HG03442 (cell line): ENCODE results near the gene PSMD5.

Source experiments
- ATAC-seq: cut with Tn5 transposase; IDR thresholded peaks from one replicate; pipeline ENCODE4 v1.9.1; 2021; ENCODE audit warnings: mild to moderate bottlenecking, moderate library complexity; ENCODE audit not compliant: unreplicated experiment

PSMD5 gene

DNA sequence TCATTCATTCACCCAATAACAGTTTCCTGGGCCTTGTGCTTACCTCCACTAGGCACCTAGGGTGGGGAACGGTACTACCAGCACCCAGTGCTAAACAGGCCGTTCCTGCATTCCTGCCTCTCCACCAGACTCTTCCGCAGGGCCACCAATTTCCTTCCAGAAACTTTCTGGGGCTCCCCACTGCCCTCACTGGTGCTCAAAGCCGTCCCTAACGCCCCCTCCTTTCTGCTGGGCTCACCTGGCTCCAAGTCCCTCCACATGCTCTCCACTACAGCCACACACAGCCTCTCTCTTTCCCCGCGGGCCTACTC, 32.9 kb upstream of the PSMD5 start:
- no peak for ATAC-seq

DNA sequence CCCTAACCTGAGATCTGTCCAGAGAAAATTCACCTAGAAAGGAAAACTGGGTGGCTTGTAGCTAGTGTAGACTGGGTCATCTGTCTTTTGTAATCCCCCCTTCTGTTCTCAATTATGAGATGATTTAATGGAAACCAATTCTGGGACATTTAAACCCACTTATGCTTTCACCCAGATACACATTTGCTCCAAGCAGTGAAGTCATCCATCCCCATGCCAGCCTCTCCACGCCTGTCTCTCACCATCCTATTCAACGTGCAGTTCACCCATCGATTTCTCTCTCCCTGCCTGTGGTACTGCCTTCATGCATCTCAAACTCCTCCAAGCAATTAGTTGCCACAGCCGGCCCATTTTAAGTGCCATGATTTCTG, 32.5 kb upstream of the PSMD5 start:
- ATAC-seq: no peak

DNA sequence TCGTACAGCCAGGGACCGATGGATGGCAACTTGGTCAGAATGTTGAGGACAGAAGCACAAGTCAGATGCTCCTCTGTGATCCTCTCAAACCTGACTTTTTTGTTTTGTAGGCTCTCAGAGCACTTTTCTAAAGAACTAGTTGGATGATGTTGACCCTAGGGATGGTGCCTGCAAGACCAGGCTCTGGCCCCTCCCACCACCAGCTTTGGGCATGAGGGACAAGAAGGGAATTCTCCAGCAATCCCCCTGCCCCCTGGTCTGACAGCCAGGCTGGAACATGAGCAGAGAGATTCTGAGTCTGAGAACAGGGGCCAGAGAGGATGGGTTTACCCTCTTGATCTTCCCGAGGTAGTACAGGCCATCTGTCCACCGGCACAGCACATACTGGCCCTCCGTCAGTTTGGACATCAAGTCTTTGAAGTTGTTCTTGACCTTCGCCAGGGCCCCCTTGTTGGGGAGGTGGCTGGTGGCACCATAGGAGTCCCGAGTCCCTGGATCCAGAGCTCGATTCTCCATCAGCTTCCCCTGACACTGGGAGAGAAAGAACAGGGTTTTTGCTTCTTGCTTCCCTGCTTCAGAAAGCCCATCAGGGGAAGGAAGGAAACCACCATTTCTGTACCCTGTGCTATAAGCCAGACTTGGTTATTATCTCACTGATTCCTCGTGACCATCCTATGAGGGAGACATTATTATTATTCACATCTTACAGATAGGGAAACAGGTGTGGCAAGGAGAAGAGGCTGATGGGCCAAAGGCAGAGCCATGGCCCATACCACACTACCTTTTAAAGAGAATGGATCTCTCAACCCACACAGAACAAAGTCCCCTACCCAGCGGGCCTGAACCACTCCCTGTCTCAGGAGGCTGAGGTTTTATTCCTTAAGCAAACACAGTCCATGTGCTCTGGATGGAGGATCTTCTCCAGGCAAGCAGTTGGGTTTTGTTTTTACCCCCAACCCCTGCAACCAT, 31.8 kb upstream of the PSMD5 start:
- ATAC-seq: no peak

DNA sequence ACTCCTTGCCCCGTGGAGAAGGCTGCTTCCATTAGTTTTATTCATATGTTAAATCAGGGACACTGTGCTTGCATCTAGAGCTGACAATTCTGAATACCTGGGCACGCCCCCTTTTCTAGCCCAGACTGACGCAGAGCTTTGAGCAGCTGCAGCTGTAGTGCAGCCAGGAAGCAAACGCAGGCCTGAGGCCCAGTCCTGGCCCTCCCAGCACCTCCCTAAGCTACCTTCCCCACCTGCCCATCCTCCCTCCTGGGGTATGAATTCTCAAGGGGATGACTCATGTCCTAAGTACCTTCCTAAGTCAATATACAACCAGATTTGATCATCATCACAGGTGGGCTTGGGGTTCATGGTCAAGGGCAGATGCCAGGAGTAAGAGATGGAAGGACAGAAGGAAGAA, 30.8 kb upstream of the PSMD5 start:
- no peak for ATAC-seq

DNA sequence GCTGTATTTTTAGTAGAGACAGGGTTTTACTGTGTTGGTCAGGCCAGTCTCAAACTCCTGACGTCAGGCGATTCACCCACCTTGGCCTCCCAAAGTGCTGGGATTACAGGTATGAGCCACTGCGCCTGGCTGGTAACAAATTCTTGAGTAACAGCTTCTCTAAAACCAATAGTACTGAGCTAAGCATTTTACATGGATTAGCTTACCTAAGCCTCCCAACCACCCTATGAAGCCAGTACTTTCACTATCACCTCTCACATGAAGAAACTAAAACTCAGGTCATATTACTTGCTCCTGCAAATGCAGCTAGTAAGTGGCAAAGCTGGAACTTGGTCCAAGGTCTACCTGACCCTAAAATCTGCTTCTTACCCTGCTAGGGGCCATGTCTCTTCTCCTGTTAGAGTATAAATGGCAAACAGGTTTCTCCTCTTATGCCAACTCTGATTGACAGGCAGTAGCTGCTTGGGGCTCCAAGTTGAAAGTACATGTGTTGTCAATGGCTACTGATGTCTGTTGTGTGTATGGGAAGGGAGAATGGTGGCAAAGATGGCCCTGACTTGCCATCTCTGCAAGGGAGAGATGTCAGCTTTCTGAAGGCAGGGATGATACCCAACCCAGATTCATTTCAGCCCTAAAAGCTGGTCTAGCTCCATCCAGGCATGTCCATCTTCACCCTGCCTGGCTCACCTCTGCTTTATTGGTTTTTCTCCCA, 30.2 kb upstream of the PSMD5 start:
- ATAC-seq: no peak

DNA sequence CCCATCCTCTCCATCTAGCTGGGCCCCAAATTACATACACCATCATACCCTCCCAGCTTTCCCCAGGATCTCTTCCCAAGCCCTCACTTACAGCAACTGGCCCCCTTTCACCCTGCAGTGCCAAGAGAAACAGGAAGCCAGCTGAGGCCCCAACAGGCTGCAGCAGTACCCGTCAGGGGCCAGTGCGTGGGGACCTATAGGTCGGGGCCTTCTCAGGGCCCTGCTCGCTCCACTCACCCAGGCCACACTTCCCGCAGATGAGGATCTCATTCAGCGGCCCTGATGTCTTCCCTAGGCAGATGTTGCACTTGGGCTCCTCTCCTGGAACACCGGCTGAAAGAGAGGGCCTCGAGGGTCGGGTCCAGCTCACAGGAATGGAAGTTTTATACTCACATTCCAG, 27.5 kb upstream of the PSMD5 start:
- no peak for ATAC-seq

DNA sequence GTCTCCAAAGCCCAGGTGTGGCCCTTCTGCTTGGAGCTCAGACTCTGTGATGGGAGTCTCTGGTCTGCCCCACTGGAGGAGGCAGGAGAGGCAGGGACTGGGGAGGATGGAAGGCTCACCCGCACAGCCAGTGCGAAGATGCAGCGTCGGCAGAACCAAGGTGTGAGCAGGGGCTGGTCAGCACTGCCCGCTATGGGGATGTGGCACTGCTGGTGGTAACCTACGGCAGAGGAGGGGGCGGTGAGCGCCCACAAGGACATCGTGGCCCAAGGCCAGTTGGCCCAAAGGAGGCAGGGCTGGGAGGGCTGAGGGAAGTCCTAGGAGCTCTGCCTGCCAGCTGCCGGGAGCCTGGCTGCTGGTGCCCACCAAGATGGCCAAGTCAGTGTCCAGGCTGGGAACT, 27.0 kb upstream of the PSMD5 start:
- ATAC-seq: no peak

DNA sequence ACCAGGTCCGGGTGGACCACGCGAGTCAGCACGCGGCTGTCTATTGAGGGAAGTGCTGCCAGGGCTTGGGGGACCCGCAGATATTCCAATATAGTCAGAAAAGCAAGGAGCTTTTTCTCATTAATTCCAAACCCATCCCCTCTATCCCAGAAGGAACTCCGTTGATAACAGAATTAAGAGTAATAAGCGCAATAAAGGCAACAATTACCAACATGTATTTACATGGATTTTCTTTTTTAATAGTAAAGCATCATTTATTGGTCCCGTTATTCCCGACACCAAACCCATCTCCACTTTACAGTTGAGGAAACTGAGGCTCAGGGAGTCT, 26.6 kb upstream of the PSMD5 start:
- ATAC-seq: no peak

DNA sequence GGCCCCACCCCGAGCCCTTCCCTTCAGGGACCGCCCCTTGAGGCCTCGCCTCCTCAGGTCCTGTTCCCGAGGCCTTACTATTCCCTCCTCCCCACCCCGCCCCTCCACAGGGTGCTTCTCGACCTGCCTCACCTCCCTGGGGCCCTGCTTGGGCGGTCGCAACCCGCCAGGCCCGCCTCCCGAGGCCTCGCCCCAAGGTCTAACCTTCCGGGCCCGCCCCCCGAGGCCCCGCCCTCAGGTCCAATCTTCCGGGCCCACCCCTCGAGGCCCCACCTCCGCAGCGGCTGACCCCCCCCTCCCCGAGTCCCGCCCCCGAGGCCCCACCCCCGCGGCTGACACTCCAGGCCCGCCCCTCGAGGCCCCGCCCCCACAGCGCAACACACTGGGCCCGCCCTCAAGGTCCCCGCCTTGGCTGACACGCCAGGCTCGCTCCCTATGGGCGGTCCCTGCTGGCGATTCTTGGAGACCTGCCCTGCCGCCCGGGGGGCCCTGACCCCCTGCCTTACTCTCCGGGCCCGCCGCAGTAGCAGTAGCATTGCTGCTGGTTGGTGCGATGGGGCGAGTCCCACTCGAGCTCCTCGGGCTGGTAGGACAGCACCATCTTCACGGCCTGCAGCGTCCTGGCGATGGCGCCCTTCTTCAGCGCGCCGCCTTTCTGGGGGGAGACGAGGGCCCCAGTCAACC, 26.1 kb upstream of the PSMD5 start:
- ATAC-seq: peak; percentile 87

DNA sequence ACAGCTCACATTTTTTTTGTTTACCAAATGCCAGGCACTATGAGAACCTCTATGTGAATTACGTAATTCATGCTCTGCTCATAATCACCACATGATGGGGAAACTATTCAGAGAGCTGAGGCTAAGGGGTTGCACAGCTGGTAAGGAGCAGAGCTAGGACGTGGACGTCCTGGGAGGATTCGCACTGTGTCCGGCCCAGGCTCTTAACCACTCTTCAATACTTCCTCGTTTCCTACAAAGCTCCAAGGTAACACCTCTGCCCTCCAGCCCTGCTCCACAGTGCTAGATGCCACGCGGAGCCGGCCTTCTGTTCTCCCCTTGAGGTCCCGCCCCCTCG, 25.6 kb upstream of the PSMD5 start:
- ATAC-seq: no peak

DNA sequence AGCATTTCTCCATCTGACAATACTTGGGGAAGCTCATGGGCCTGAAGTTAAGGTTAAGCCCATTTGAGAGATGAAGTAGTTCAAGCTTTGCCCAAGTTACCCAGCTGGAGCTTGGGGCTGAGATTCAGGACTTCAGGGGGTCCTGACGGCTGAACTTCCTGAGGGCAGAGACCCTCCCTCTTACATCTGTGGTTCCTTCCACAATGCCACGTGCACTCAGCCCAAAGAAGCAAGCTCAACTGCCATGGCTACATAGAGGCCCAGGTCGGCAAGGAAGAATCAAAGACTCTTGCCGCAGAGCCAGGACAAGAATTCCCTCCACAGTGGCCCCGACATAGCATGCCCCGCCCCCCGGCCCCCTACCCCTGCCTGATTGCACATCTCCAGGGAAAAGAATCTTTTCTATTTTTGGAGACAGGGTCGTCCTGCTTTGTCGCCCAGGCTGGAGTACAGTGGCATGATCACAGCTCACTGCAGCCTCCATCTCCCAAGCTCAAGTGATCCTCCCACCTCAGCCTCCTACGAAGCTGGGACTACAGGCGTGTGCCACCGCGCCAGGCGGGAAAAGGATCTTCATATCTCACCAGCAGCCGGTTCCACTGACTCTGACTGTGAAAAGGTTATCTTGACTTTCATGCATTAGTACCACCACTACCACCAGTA, 25.1 kb upstream of the PSMD5 start:
- ATAC-seq: no peak

DNA sequence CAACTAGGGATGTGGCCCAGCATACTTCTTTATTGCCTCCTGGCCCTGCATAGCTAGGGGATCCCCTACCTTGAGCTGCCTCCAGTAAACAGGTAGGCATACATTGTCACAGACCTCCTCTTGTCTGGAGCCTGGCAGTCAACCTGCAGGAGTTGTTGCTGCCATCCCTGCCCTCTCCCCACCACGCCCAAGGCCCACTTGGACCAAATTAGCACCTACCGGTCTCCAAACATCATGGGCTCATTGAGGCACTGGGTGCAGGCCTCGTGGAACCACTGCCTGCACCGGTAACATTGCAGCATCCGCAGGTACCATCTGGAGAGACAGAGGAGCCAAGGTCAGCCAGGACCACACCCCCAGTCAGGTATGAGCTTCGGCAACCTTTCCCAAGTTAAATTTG, 23.9 kb upstream of the PSMD5 start:
- ATAC-seq: no peak

DNA sequence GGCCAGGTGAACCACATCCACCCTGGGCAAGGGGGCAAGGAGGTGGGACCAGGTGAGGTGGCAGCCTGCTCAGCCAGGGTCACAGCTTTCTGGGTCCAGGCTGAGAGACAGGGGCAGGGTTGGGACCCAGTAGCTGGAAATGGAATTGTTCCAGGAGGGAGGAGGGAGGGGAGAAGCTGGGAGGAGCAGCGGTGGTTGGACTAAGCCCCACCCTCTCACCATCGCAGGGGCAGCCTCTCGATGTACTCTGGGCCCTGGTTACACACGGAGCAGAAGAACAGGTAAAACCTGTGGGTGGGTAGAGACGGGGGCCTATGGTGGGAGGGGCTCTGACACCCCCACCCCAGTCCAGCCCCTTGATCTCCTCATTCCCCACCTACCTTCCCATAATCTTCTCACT, 23.1 kb upstream of the PSMD5 start:
- no peak for ATAC-seq

DNA sequence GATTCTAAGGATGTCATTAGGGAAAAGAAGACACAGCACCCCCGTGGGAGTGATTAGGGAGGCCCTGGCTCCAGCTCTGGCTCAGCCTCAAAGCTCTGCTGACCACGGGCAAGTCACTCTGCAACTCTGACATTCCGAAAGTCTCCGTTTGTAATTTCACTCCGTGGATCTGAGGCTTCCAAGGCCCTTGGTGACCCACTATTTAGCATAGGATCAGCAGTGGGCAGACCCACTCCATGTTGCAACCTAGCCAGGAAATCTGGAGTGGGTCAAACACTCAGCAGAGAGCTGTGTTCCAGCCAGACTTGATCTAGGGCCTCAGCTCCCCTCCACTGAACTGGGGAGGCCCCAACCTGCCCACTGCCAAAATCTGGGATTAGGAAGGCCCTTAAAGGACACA, 22.5 kb upstream of the PSMD5 start:
- no peak for ATAC-seq

DNA sequence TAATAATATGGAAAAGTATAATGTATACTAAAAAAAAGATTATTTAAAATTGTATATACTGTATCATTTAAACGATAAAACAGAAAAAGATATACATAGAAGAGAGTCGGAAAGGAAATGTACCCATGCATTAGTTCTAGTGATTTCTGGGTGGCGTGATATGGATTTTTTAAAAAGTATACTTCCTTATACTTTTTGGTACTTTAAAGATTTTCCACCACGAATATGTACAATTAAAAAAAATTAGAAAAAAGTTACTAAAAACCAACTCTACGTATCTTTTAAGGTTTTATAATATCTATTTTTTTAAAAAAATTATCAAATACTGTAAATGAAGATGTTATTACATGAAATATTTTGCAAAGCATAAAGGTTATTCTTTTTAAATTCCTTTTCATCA, 22.0 kb upstream of the PSMD5 start:
- no peak for ATAC-seq

DNA sequence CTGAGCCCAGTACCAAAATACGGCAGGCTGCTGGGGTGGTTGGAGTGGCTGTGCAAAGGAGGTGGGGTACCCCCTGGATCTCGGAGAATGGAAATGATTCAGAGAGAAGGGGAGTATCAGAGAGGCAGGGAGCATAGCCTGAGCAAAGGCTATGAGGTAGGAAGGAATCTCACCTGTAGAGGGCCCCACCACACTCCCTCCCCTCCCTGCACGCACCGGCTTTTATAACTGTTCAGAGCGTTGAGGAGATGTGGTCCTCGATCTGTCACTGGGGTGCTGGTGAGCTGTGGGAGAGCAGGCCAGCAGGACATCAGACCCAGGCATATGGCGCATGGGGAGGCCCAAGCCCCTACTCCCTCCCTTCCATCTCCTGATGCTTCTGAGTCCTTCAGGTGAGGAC, 21.1 kb upstream of the PSMD5 start:
- ATAC-seq: no peak

DNA sequence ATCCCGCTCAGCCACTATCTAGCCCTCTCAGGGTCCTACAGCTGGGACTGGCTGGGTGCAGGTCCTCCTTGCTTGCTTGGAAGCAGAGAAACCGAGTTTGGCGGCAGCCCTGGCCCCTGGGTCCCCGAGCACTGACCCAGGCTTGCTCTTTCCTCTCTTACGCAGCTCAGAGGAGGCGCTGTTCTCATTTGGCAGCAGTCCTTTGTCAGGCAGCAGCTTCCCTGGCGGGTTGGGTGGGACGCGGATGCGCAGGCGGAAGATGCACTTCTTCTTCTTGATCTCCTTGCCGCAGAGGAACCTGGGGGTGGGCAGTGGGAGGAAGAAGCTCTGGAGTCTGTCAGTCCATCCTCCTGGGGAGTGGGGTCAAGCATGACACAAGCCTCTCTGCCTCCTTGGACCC, 19.7 kb upstream of the PSMD5 start:
- ATAC-seq: no peak

DNA sequence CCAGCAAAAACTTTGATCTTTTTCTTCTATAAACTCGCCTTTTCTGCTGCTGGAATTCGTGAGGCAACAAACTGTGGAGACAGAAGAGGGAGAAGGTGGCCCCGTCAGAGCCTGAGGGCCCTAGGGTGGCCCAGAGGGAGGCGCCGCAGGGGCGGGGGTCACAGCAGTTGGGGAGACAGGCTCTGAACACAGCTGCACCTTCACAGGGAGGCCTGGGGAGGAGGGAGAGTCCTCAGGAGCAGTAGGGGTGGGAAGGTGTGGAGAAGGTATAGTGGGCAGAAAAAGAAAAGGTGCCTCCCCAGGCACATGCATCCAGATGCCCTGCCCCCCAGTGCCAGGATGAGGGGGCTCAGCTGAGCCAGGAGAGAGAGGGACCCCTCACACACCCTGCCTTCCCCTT, 19.2 kb upstream of the PSMD5 start:
- ATAC-seq: no peak

DNA sequence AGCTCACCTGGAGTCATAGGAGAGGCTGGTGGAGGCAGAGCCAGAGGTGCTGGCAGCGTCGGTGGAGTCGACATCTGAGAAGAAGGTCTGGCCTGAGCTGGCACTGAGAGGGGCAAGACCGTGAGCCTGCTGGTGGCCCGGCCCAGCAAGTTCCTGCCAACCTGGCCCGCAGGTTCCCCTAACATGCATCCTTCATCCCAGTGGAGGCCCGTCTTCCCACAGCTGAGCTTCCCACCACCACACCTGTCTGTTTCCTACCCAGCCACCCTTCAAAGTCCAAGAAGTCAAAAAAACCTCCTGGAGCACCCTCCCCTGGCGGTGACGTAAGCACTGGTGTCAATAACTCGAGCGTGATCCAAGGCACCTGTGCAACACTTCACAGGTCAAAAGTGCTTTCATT, 17.4 kb upstream of the PSMD5 start:
- no peak for ATAC-seq

DNA sequence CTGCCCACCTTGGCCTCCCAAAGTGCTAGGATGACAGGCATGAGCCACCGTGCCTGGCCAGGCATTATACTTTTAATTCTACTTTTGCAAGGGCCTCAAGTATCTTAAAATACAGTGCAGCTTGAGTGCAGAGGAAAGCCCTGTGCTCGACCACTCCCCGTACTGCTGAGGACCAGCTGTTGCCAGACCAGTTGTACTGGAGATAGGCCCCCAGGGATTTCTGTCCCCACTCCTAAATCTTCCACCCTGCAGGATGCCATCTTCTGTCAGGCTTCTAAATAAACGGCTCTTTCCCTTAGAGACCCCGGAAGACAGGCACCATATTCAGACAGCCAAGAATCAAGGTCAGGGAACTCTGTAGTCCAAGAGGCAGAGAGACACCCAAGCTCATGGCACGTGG, 16.6 kb upstream of the PSMD5 start:
- no peak for ATAC-seq

DNA sequence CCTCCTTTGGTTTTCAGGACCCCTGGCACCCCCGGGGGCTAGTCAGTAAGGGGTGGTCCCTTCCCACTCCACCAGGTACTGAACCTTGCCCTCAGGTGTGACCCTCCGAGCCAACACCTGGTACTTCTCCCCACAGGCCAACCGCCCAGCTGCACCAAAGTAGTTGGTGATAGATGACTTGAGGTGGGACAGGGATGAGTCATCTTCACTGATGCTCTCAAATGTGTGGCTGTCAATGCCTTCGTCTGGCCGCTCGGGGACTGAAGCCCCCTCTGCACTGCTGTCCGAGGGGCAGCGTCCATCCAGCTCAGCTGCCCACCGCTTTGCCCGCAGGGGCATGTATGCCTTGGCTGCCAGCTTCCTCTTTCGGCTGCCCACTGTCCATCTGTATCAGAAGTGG, 15.2 kb upstream of the PSMD5 start:
- ATAC-seq: no peak

DNA sequence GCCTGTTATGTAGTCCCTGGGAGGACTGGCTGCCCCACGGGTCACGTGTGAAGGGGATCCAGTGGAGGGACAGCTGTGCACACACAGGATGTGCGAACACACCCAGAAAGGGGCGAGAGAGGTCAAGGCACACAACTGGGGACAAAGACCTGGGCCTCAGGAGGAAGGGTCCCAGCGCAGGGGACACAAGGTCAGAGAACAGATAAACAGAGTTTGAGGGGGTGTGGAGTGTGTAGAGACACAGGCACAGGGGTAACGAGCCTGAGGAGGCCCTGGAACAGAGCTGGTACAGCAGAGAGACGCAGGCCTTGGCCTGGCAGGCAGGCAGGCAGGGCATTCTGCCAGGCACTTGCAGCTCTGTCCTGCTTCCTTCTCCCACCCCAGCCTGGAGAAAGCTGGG, 14.8 kb upstream of the PSMD5 start:
- ATAC-seq: no peak
